OCI-LY1 (cell line): ENCODE measurements around the gene SCYGR7.

Source experiments
- H2AFZ ChIP-seq: fragments of 200-600 bp; sonication (generic), shearing (Covaris generic); 2 replicates; pipeline ENCODE4 v1.6.0; 2014; ENCODE audit warnings: antibody characterized with exemption, mild to moderate bottlenecking, low read length
- H3F3A ChIP-seq: fragments of 200-600 bp; sonication (generic), shearing (Covaris generic); 2 replicates; pipeline ENCODE4 v1.6.0; 2014; ENCODE audit warnings: mild to moderate bottlenecking, antibody characterized with exemption, low read length, moderate library complexity; ENCODE audit not compliant: insufficient read depth
- H3K27ac ChIP-seq: fragments of 200-600 bp; sonication (generic); 2 replicates; pipeline ENCODE4 v1.5.1; 2014; ENCODE audit warnings: low read length, mixed run types, mild to moderate bottlenecking, low read depth; ENCODE audit not compliant: poor library complexity, severe bottlenecking
- H3K27me3 ChIP-seq: fragments of 200-600 bp; sonication (generic); 2 replicates; pipeline ENCODE4 v1.6.0; 2014; ENCODE audit warnings: antibody characterized with exemption, mild to moderate bottlenecking, low read length, moderate library complexity; ENCODE audit not compliant: insufficient read depth
- H3K36me3 ChIP-seq: fragments of 200-600 bp; sonication (generic); 2 replicates; pipeline ENCODE4 v1.6.1; 2014; ENCODE audit warnings: mild to moderate bottlenecking, antibody characterized with exemption, low read length, moderate library complexity, mixed read lengths; ENCODE audit not compliant: insufficient read depth
- H3K4me1 ChIP-seq: fragments of 200-600 bp; sonication (generic); 2 replicates; pipeline ENCODE4 v1.5.1; 2014; ENCODE audit warnings: mild to moderate bottlenecking, low read length, moderate library complexity; ENCODE audit not compliant: insufficient read depth, severe bottlenecking
- H3K4me2 ChIP-seq: fragments of 200-600 bp; sonication (generic), shearing (Covaris generic); 2 replicates; pipeline ENCODE4 v1.6.1; 2014; ENCODE audit warnings: low read length
- H3K4me3 ChIP-seq: fragments of 200-600 bp; sonication (generic); 2 replicates; pipeline ENCODE4 v1.5.1; 2014; ENCODE audit warnings: low read length, low read depth, mild to moderate bottlenecking, mixed read lengths; ENCODE audit not compliant: poor library complexity, severe bottlenecking
- H3K79me2 ChIP-seq: fragments of 200-600 bp; shearing (Covaris generic); 2 replicates; pipeline ENCODE4 v1.6.1; 2016; ENCODE audit warnings: mixed run types, low read length, mixed read lengths; ENCODE audit not compliant: insufficient read depth
- H3K9ac ChIP-seq: fragments of 200-600 bp; sonication (generic), shearing (Covaris generic); 2 replicates; pipeline ENCODE4 v1.6.1; 2014; ENCODE audit warnings: mild to moderate bottlenecking, low read length, mixed read lengths
- H3K9me2 ChIP-seq: fragments of 200-600 bp; sonication (generic), shearing (Covaris generic); 2 replicates; pipeline ENCODE4 v1.6.1; 2014; ENCODE audit warnings: low read depth, mild to moderate bottlenecking, low read length, mixed read lengths
- H3K9me3 ChIP-seq: fragments of 200-600 bp; shearing (Covaris generic); 2 replicates; pipeline ENCODE4 v1.6.1; 2014; ENCODE audit warnings: low read length, mixed read lengths
- H4K20me1 ChIP-seq: fragments of 200-600 bp; sonication (generic), shearing (Covaris generic); 2 replicates; pipeline ENCODE4 v1.6.0; 2016; ENCODE audit warnings: mild to moderate bottlenecking, low read length; ENCODE audit not compliant: insufficient read depth
- CTCF ChIP-seq: fragments of 200-600 bp; sonication (generic), shearing (Covaris generic); IDR thresholded peaks from 2 replicates; pipeline ENCODE4 v1.5.1; 2017; ENCODE audit warnings: mild to moderate bottlenecking, antibody characterized with exemption, low read length, moderate library complexity, mixed read lengths
- EZH2 ChIP-seq: fragments of 200-600 bp; sonication (generic), shearing (Covaris generic); IDR thresholded peaks from 2 replicates; pipeline ENCODE4 v1.8.0; 2017; ENCODE audit warnings: borderline replicate concordance, mixed run types, mild to moderate bottlenecking, antibody characterized with exemption, low read length, moderate library complexity, mixed read lengths

Gene SCYGR7

GRCh38 chr2:227767830-227768229 is 39.7 kb downstream of the SCYGR7 start:
- Histone ChIP-seq H3K4me3 (no peak overlapping the region), H3F3A (no peaks in the 10 kb centered on the region), H4K20me1 (no peaks in the 10 kb centered on the region), H3K36me3 (no peaks in the 10 kb centered on the region), H3K27ac (no peak overlapping the region), H2AFZ (no peak overlapping the region), H3K79me2 (no peaks in the 10 kb centered on the region), H3K4me2 (no peak overlapping the region), H3K27me3 (peaks cover 3% of the 10 kb centered on the region; the same call in 1 of the 2 replicates), H3K9ac (no peak overlapping the region), H3K4me1 (no peaks in the 10 kb centered on the region), H3K9me2 (no peaks in the 10 kb centered on the region), H3K9me3 (no peaks in the 10 kb centered on the region)
- TF ChIP-seq CTCF (no peak), EZH2 (no peak)

DNA sequence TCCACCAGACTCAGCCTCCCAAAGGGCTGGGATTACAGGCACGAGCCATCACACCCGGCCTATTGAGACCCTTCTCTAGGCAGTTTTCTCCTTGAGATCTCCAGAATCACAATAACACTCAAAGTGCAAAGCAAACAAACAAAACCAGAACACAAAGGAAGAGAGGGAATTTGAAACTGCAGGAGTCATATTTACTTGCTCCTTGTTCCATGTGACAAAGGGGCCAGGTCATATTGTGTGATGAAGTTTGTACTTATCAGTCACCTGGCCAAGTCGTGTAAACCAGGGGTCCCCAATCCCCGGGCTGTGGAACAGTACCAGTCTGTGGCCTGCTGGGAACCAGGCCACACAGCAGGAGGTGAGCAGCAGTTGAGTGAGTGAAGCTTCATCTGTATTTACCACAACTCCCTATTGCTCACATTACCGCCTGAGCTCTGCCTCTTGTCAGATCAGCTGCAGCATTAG is 44.1 kb downstream of the SCYGR7 start:
- no peaks in the 10 kb centered on the region for H3K79me2 ChIP-seq
- no peak for TF ChIP-seq EZH2
- TF ChIP-seq CTCF: no peak
- no peak overlapping the region for H2AFZ ChIP-seq
- no peaks in the 10 kb centered on the region for H3K4me1 ChIP-seq
- no peaks in the 10 kb centered on the region for H3F3A ChIP-seq
- no peaks in the 10 kb centered on the region for H3K36me3 ChIP-seq
- H3K9ac ChIP-seq: no peak overlapping the region
- no peaks in the 10 kb centered on the region for H3K27me3 ChIP-seq
- no peaks in the 10 kb centered on the region for H4K20me1 ChIP-seq
- H3K27ac ChIP-seq: no peak overlapping the region
- no peaks in the 10 kb centered on the region for H3K9me2 ChIP-seq
- H3K4me3 ChIP-seq: no peak overlapping the region
- no peak overlapping the region for H3K4me2 ChIP-seq
- H3K9me3 ChIP-seq: no peaks in the 10 kb centered on the region

GRCh38 chr2:227772932-227773331 is 44.8 kb downstream of the SCYGR7 start:
- H3K36me3 ChIP-seq: no peaks in the 10 kb centered on the region
- H3K9me2 ChIP-seq: no peaks in the 10 kb centered on the region
- H3K27ac ChIP-seq: no peak overlapping the region
- no peaks in the 10 kb centered on the region for H3K27me3 ChIP-seq
- TF ChIP-seq EZH2 (no peak), CTCF (no peak)
- no peaks in the 10 kb centered on the region for H3F3A ChIP-seq
- H3K9ac ChIP-seq: no peak overlapping the region
- H3K4me1 ChIP-seq: no peaks in the 10 kb centered on the region
- no peaks in the 10 kb centered on the region for H4K20me1 ChIP-seq
- H3K4me2 ChIP-seq: no peak overlapping the region
- H3K9me3 ChIP-seq: no peaks in the 10 kb centered on the region
- no peaks in the 10 kb centered on the region for H3K79me2 ChIP-seq
- H3K4me3 ChIP-seq: no peak overlapping the region
- H2AFZ ChIP-seq: no peak overlapping the region
